Peyer's patch (tissue), 4 donors: ENCODE data around the gene INPP5A.

Experiments
- POLR2A ChIP-seq, 2 donors: fragments of 450-650 bp; IDR thresholded peaks; one replicate each; pipeline ENCODE4 v1.5.1; 2017; ENCODE audit warnings: antibody characterized with exemption in 2 of 2, mild to moderate bottlenecking in 2 of 2, moderate library complexity in 2 of 2
- TF ChIP-seq, protein P1 (sequence below), 6 experiments: fragments of 450-650 bp in 4 of 6; fragments of 200-600 bp in 2 of 6; sonication (generic) in 1 of 6; IDR thresholded peaks; one replicate each; pipeline ENCODE4 v1.5.1; 2017 to 2019; ENCODE audit warnings: antibody characterized with exemption in 6 of 6, mild to moderate bottlenecking in 3 of 6, moderate library complexity in 1 of 6

GRCh38 chr10:132664407-132664806 lies 126.8 kb downstream of the INPP5A start:
- TF ChIP-seq, protein P1, sequence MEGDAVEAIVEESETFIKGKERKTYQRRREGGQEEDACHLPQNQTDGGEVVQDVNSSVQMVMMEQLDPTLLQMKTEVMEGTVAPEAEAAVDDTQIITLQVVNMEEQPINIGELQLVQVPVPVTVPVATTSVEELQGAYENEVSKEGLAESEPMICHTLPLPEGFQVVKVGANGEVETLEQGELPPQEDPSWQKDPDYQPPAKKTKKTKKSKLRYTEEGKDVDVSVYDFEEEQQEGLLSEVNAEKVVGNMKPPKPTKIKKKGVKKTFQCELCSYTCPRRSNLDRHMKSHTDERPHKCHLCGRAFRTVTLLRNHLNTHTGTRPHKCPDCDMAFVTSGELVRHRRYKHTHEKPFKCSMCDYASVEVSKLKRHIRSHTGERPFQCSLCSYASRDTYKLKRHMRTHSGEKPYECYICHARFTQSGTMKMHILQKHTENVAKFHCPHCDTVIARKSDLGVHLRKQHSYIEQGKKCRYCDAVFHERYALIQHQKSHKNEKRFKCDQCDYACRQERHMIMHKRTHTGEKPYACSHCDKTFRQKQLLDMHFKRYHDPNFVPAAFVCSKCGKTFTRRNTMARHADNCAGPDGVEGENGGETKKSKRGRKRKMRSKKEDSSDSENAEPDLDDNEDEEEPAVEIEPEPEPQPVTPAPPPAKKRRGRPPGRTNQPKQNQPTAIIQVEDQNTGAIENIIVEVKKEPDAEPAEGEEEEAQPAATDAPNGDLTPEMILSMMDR (IDR thresholded peaks at IDR 0.05) = no peak
- no peak for TF ChIP-seq POLR2A (IDR thresholded peaks at IDR 0.05)
